ENCODE data around the gene GHRHR.

GHRHR gene

GRCh38 chr7:30997316-30997715 is 33.6 kb downstream of the GHRHR start:
- Histone ChIP-seq H3K4me3 (ENCODE audit: low read depth in 1 of 2, low read length in 2 of 2) (no peak overlapping the region), H3K9me3 (ENCODE audit: control insufficient read depth in 1 of 2, low read length in 2 of 2) (no peaks in the 10 kb centered on the region), H3K27me3 (ENCODE audit: low read depth, low read length) (no peaks in the 10 kb centered on the region), H3K4me1 (ENCODE audit: control insufficient read depth in 1 of 2, insufficient read depth in 2 of 2, low read length in 2 of 2) (no peaks in the 10 kb centered on the region), H3K36me3 (ENCODE audit: control insufficient read depth in 1 of 2, insufficient read depth in 2 of 2, low read length in 2 of 2) (no peaks in the 10 kb centered on the region), H3K27ac (ENCODE audit: low read length) (no peak overlapping the region)

GRCh38 chr7:30998180-30998579 is 34.4 kb downstream of the GHRHR start:
- H3K9me3 ChIP-seq (ENCODE audit: control insufficient read depth in 1 of 2, low read length in 2 of 2): peaks cover 0 to 3% of the 10 kb centered on the region in 2 donors

DNA sequence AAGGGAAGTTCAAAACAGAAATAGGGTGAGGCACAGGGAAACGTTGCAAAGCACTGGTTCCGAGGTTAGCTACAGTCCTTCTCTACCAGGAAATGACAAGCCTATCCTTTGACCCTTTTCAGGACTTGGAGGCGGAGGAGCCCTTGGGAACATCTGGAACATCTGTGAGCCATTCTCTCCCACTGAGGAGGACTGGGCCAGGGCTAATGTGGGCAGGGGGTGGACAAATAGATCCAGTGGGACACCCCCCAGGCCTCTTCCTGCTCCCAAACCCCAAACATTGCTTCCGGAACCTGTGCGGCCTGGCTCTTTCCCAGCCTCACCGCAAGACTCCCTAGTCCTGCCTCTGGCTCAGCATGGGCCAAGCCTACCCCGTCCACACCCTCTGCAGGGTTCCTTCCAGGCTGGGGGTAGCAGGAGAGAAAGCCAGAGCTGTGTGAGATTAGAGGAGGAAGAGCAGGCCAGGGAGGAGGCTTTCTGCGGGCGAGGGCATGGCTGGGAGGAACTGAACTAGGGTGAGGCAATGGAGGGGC is 36.5 kb downstream of the GHRHR start:
- Histone ChIP-seq H3K36me3 (ENCODE audit: control insufficient read depth in 1 of 2, insufficient read depth in 2 of 2, low read length in 2 of 2) (no peaks in the 10 kb centered on the region), H3K27ac (ENCODE audit: low read length) (no peak overlapping the region), H3K4me3 (ENCODE audit: low read depth in 1 of 2, low read length in 2 of 2) (no peak overlapping the region), H3K4me1 (ENCODE audit: control insufficient read depth in 1 of 2, insufficient read depth in 2 of 2, low read length in 2 of 2) (no peaks in the 10 kb centered on the region), H3K27me3 (ENCODE audit: low read depth, low read length) (no peaks in the 10 kb centered on the region), H3K9me3 (ENCODE audit: control insufficient read depth in 1 of 2, low read length in 2 of 2) (peaks cover 0 to 9% of the 10 kb centered on the region in 2 donors)

More at GRCh38 chr7:30998180-30998579, 34.4 kb downstream of the GHRHR start:
- H3K4me1 ChIP-seq (ENCODE audit: control insufficient read depth in 1 of 2, insufficient read depth in 2 of 2, low read length in 2 of 2): no peaks in the 10 kb centered on the region
- no peak overlapping the region for H3K27ac ChIP-seq (ENCODE audit: low read length)
- H3K4me3 ChIP-seq (ENCODE audit: low read depth in 1 of 2, low read length in 2 of 2): no peak overlapping the region
- H3K36me3 ChIP-seq (ENCODE audit: control insufficient read depth in 1 of 2, insufficient read depth in 2 of 2, low read length in 2 of 2): no peaks in the 10 kb centered on the region
- H3K27me3 ChIP-seq (ENCODE audit: low read depth, low read length): no peaks in the 10 kb centered on the region

GRCh38 chr7:31000779-31001178 is 37.0 kb downstream of the GHRHR start:
- no peaks in the 10 kb centered on the region for H3K4me1 ChIP-seq (ENCODE audit: control insufficient read depth in 1 of 2, insufficient read depth in 2 of 2, low read length in 2 of 2)
- no peak overlapping the region for H3K27ac ChIP-seq (ENCODE audit: low read length)
- H3K27me3 ChIP-seq (ENCODE audit: low read depth, low read length): no peaks in the 10 kb centered on the region
- H3K4me3 ChIP-seq (ENCODE audit: low read depth in 1 of 2, low read length in 2 of 2): no peak overlapping the region
- peaks cover 0 to 9% of the 10 kb centered on the region in 2 donors for H3K9me3 ChIP-seq (ENCODE audit: control insufficient read depth in 1 of 2, low read length in 2 of 2)
- no peaks in the 10 kb centered on the region for H3K36me3 ChIP-seq (ENCODE audit: control insufficient read depth in 1 of 2, insufficient read depth in 2 of 2, low read length in 2 of 2)

- Histone ChIP-seq H3K36me3 (ENCODE audit: control insufficient read depth in 1 of 2, insufficient read depth in 2 of 2, low read length in 2 of 2) (no peaks in the 10 kb centered on the region), H3K4me3 (ENCODE audit: low read depth in 1 of 2, low read length in 2 of 2) (no peak overlapping the region), H3K27me3 (ENCODE audit: low read depth, low read length) (no peaks in the 10 kb centered on the region), H3K27ac (ENCODE audit: low read length) (no peak overlapping the region), H3K4me1 (ENCODE audit: control insufficient read depth in 1 of 2, insufficient read depth in 2 of 2, low read length in 2 of 2) (no peaks in the 10 kb centered on the region), H3K9me3 (ENCODE audit: control insufficient read depth in 1 of 2, low read length in 2 of 2) (peaks cover 0 to 9% of the 10 kb centered on the region in 2 donors)
Observed at GRCh38 chr7:31002256-31002655, 38.5 kb downstream of the GHRHR start.

DNA sequence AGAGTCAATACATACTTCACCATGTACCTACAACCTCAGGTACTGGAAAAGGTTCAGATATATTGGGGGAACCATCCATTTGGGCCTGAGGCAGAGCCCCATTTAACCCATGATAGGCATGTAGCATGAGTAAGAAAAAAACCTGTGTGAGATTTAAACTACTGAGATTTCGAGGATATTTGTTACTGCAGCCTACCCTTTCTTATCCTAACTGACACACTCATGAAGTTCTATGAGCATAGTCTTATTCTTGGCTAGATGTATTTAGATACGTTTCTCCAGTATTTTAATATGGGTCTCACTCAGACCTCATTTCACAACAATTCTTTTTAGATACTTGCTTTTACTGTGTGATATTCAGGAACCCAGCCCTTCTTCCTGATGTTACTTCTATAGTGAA is 39.3 kb downstream of the GHRHR start:
- H3K4me3 ChIP-seq (ENCODE audit: low read depth in 1 of 2, low read length in 2 of 2): no peak overlapping the region
- no peaks in the 10 kb centered on the region for H3K27me3 ChIP-seq (ENCODE audit: low read depth, low read length)
- H3K27ac ChIP-seq (ENCODE audit: low read length): no peak overlapping the region
- peaks cover 0 to 9% of the 10 kb centered on the region in 2 donors for H3K9me3 ChIP-seq (ENCODE audit: control insufficient read depth in 1 of 2, low read length in 2 of 2)
- H3K4me1 ChIP-seq (ENCODE audit: control insufficient read depth in 1 of 2, insufficient read depth in 2 of 2, low read length in 2 of 2): no peaks in the 10 kb centered on the region
- H3K36me3 ChIP-seq (ENCODE audit: control insufficient read depth in 1 of 2, insufficient read depth in 2 of 2, low read length in 2 of 2): no peaks in the 10 kb centered on the region

GRCh38 chr7:31003721-31004120 is 40.0 kb downstream of the GHRHR start:
- H3K27ac ChIP-seq (ENCODE audit: low read length): no peak overlapping the region
- no peaks in the 10 kb centered on the region for H3K4me1 ChIP-seq (ENCODE audit: control insufficient read depth in 1 of 2, insufficient read depth in 2 of 2, low read length in 2 of 2)
- no peaks in the 10 kb centered on the region for H3K36me3 ChIP-seq (ENCODE audit: control insufficient read depth in 1 of 2, insufficient read depth in 2 of 2, low read length in 2 of 2)
- no peak overlapping the region for H3K4me3 ChIP-seq (ENCODE audit: low read depth in 1 of 2, low read length in 2 of 2)
- H3K9me3 ChIP-seq (ENCODE audit: control insufficient read depth in 1 of 2, low read length in 2 of 2): peaks cover 0 to 9% of the 10 kb centered on the region in 2 donors
- H3K27me3 ChIP-seq (ENCODE audit: low read depth, low read length): no peaks in the 10 kb centered on the region

GRCh38 chr7:31004393-31004792 is 40.6 kb downstream of the GHRHR start:
- Histone ChIP-seq H3K4me3 (ENCODE audit: low read depth in 1 of 2, low read length in 2 of 2) (no peak overlapping the region), H3K4me1 (ENCODE audit: control insufficient read depth in 1 of 2, insufficient read depth in 2 of 2, low read length in 2 of 2) (no peaks in the 10 kb centered on the region), H3K27ac (ENCODE audit: low read length) (no peak overlapping the region), H3K9me3 (ENCODE audit: control insufficient read depth in 1 of 2, low read length in 2 of 2) (peaks cover 0 to 9% of the 10 kb centered on the region in 2 donors), H3K36me3 (ENCODE audit: control insufficient read depth in 1 of 2, insufficient read depth in 2 of 2, low read length in 2 of 2) (no peaks in the 10 kb centered on the region), H3K27me3 (ENCODE audit: low read depth, low read length) (no peaks in the 10 kb centered on the region)

DNA sequence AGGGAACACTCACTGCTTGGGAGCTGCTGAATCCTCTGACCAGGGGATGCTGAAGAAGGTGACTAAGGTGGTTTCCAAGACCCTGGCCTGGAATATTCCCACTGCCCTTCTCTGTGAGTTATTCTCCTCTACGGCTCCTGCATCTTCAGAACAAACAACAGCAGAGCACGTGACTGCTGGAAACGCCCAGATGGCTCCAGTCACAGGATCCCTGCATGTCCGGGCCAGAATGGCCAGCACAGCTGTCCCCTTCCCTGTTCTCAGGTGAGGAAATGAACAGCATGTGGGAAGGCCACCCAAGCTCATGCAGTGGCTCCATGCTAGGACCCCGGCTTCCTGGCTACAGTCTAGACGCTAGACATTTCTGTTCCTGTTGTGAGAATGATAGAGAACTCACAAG is 43.1 kb downstream of the GHRHR start:
- H3K27me3 ChIP-seq (ENCODE audit: low read depth, low read length): no peaks in the 10 kb centered on the region
- no peaks in the 10 kb centered on the region for H3K36me3 ChIP-seq (ENCODE audit: control insufficient read depth in 1 of 2, insufficient read depth in 2 of 2, low read length in 2 of 2)
- H3K27ac ChIP-seq (ENCODE audit: low read length): no peak overlapping the region
- H3K4me3 ChIP-seq (ENCODE audit: low read depth in 1 of 2, low read length in 2 of 2): no peak overlapping the region
- H3K9me3 ChIP-seq (ENCODE audit: control insufficient read depth in 1 of 2, low read length in 2 of 2): peaks cover 3 to 9% of the 10 kb centered on the region in 2 donors
- H3K4me1 ChIP-seq (ENCODE audit: control insufficient read depth in 1 of 2, insufficient read depth in 2 of 2, low read length in 2 of 2): no peaks in the 10 kb centered on the region

- no peaks in the 10 kb centered on the region for H3K27me3 ChIP-seq (ENCODE audit: low read depth, low read length)
- no peaks in the 10 kb centered on the region for H3K4me1 ChIP-seq (ENCODE audit: control insufficient read depth in 1 of 2, insufficient read depth in 2 of 2, low read length in 2 of 2)
- no peaks in the 10 kb centered on the region for H3K36me3 ChIP-seq (ENCODE audit: control insufficient read depth in 1 of 2, insufficient read depth in 2 of 2, low read length in 2 of 2)
- H3K27ac ChIP-seq (ENCODE audit: low read length): no peak overlapping the region
- H3K4me3 ChIP-seq (ENCODE audit: low read depth in 1 of 2, low read length in 2 of 2): no peak overlapping the region
- peaks cover 3 to 9% of the 10 kb centered on the region in 2 donors for H3K9me3 ChIP-seq (ENCODE audit: control insufficient read depth in 1 of 2, low read length in 2 of 2)
Observed at GRCh38 chr7:31007634-31008033, 43.9 kb downstream of the GHRHR start.

GRCh38 chr7:31014826-31015225 is 51.1 kb downstream of the GHRHR start:
- no peak overlapping the region for H3K4me3 ChIP-seq (ENCODE audit: low read depth in 1 of 2, low read length in 2 of 2)
- no peaks in the 10 kb centered on the region for H3K4me1 ChIP-seq (ENCODE audit: control insufficient read depth in 1 of 2, insufficient read depth in 2 of 2, low read length in 2 of 2)
- peaks cover 0 to 3% of the 10 kb centered on the region in 2 donors for H3K9me3 ChIP-seq (ENCODE audit: control insufficient read depth in 1 of 2, low read length in 2 of 2)
- H3K27ac ChIP-seq (ENCODE audit: low read length): no peak overlapping the region
- no peaks in the 10 kb centered on the region for H3K36me3 ChIP-seq (ENCODE audit: control insufficient read depth in 1 of 2, insufficient read depth in 2 of 2, low read length in 2 of 2)
- H3K27me3 ChIP-seq (ENCODE audit: low read depth, low read length): no peaks in the 10 kb centered on the region

GRCh38 chr7:31017032-31017675 is 53.4 kb downstream of the GHRHR start:
- no peaks in the 10 kb centered on the region for H3K4me1 ChIP-seq (ENCODE audit: control insufficient read depth in 1 of 2, insufficient read depth in 2 of 2, low read length in 2 of 2)
- no peak overlapping the region for H3K4me3 ChIP-seq (ENCODE audit: low read depth in 1 of 2, low read length in 2 of 2)
- H3K36me3 ChIP-seq (ENCODE audit: control insufficient read depth in 1 of 2, insufficient read depth in 2 of 2, low read length in 2 of 2): no peaks in the 10 kb centered on the region
- H3K27me3 ChIP-seq (ENCODE audit: low read depth, low read length): no peaks in the 10 kb centered on the region
- H3K9me3 ChIP-seq (ENCODE audit: control insufficient read depth in 1 of 2, low read length in 2 of 2): no peaks in the 10 kb centered on the region
- H3K27ac ChIP-seq (ENCODE audit: low read length): no peak overlapping the region
